AG20443 (cell line): ENCODE results near the gene SLC2A1.

Source experiments
- DNase-seq: peaks from one replicate; pipeline ENCODE4 v3.0.0; 2012; ENCODE audit warnings: low spot score, mixed read lengths

SLC2A1 gene

GRCh38 chr1:42942444-42942843 is 16.2 kb downstream of the SLC2A1 start:
- DNase-seq: no peak

DNA sequence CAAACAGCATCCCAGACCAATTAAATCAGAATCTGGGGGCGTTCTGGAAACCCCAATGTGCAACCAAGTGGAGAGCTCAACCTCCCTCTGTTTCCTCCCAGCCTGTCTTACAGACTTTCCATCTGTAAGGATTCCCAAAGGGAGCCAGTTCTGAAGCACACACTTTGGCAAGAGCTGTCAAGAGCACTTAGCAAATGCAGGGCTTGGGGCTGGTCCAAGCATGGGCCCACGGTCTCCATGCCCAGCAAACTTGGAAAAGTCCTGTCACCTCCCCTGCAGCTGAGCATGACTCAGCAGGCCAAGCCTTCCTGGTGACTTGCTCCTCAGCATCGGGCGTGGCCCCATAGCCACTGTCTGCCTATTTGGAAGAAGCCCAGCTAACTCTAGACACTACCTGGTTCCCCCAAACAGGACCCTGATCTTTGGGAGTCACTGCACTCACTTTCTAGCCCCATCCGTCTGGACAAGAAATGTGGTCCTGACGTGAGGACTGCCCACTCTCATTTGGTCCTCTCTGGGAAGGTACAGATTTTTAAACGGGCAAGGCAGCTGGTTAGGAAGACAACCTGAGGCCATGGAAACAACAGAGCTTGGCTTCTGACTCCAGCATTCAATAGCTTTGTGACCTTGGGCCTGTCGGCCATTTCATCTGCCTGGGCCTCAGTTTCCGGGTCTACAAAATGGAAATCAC is 16.9 kb downstream of the SLC2A1 start:
- peak; percentile 93 for DNase-seq

DNA sequence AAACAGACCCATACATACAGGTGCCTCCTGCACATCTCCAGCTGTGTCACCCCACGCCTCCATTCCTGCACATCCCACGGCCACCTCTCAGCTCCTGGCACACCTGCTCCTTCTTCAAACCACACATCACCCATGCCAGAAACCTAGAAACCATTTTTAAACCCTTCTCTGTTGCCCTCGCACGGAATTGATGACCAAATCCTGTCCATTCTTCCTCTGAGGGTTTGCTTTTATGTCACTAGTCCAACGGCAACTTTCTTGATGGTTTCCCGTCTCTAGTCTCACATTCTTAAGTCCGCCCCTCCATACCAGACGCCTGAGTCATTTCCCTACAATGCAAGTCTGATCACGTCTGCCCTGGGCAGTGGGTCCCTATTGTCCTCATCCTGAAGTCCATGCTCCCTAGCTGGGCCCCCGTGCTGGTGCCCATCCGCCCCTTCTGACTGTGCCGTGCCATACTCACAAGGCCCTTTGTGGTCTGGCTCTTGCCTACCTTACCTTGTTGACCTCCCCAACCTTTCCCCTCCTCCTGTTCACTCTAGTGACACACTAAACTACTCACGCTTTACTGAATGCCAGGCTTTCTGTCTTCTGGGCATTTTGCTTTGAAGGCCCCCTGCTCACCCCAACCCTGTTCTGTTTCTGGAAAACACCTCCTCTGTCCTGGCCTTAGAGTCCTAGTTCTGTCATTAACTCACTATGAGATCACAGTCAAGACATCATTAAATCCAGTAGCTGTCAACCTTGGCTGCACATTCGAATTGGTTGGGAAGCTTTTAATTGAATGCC is 17.6 kb downstream of the SLC2A1 start:
- peak; percentile 87 for DNase-seq

GRCh38 chr1:42938645-42939615 is 19.7 kb downstream of the SLC2A1 start:
- no peak for DNase-seq

- no peak for DNase-seq
These were observed 20.6 kb downstream of the SLC2A1 start for GRCh38 chr1:42937836-42938644.

- no peak for DNase-seq
These were observed 21.4 kb downstream of the SLC2A1 start for GRCh38 chr1:42937141-42937696.

DNA sequence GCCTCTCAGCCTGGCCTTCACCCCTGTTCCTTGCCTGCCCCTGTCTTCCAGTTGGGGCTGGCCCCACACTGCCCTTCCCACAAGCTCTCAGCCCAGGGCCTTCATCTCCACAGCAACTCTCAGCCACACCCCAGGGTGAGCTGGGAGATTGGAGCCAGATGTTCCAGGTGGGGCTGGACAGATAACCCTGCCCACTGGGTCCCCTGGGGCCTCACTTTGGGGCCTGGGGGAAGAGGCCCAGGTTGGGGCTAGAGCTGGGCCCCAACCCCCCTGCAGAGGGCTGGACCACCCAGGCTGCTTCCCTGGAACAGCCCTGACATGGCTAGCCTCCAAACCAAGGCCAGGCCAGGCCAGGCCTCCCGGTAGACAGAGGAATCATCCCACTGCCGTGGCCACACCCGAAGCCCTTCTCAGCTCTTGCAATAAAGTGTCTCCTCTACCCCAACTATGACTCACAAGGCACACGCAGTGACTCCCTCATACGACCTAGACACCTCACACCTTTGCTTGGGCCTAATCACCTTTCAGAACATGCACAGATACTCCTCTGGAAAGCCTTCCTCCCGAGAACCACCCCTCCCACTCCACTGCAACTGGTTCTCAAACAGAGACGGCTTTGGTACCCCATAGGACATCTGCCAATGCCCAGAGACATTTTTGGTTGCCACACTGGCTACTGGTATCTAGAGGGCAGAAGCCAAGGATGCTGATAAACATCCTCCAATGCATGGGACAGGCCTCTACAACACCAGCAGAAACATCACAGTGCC is 22.2 kb downstream of the SLC2A1 start:
- DNase-seq: peak; percentile 87

DNA sequence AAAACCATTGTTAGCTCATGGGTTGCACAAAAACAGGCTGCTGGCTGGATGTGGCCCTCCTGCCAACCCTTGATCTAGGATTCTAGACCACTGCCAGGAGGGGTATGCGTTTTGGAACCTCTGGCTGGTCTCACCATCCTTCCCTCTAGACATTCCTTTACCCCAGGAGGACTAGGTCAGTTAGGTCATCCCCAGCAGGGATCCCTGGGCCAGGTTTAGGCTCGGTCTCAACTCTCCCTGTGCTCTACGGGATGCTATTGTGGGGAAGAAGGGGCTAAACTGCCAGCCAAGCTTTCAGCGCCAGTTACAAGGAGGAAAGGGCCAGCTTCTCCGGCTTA is 22.7 kb downstream of the SLC2A1 start:
- no peak for DNase-seq

DNA sequence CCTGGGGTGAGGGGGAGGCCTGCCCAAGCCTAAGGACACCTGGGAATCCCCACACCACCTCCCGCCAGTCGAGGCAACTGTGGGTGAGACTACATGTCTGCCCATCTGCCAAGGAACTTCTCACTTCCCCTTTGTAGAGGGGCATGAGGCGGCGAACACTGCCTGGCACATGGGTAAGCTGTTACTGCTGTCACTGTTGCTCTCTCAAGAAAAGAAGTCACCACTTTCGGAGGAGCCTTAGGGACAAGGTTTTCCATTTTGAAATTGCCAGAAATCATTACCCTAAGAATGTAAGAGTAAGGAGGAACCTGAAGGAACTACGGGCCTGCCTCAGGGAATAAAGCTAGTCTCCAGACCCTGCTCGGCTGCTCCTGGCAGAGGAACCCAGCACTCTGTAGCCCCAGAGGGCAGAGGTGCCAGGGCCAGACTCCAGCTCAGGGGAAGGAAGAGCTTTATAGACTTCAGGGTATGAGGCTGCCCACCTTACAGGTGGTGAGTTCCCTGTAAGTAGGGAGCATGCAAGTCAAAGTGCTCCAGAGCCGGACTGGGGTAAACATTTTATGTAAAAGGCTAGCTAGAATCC is 23.3 kb downstream of the SLC2A1 start:
- no peak for DNase-seq

DNA sequence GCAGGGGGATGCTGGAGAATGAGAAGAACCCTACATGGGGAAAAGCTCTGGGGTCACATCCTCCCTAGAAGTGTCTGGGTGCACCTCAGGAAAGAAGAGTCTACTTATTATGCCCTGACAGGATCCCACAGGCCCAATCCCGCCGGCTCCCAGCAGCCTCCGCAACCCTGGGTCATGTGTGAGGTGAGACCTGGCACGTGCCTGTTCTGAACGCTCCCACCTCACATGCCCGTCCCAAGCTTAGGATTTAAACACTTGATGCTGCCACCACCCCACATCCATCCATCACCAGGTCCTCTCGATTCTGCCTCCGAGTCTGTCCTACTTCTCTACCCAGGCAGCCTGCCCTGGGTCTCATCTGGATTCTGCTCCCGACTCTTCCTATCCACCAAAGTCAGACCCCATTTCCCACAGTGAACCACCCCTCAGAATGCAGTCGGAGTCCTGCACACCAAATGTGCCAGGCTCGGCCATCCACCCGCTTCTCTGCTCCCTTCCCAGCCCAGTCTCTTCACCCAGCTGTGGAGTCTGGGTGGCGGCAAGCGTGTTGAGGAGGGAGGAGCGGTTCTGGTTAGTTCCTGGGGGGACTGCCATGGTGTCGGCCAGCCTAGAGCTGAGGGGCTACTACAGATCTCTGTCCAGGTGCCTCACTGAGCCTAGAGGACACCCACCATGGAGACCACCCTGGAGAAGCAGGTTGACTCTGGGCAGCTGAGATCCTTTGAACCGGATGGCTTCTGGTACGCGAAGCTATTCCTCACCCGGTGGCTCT is 23.9 kb downstream of the SLC2A1 start:
- DNase-seq: no peak

DNA sequence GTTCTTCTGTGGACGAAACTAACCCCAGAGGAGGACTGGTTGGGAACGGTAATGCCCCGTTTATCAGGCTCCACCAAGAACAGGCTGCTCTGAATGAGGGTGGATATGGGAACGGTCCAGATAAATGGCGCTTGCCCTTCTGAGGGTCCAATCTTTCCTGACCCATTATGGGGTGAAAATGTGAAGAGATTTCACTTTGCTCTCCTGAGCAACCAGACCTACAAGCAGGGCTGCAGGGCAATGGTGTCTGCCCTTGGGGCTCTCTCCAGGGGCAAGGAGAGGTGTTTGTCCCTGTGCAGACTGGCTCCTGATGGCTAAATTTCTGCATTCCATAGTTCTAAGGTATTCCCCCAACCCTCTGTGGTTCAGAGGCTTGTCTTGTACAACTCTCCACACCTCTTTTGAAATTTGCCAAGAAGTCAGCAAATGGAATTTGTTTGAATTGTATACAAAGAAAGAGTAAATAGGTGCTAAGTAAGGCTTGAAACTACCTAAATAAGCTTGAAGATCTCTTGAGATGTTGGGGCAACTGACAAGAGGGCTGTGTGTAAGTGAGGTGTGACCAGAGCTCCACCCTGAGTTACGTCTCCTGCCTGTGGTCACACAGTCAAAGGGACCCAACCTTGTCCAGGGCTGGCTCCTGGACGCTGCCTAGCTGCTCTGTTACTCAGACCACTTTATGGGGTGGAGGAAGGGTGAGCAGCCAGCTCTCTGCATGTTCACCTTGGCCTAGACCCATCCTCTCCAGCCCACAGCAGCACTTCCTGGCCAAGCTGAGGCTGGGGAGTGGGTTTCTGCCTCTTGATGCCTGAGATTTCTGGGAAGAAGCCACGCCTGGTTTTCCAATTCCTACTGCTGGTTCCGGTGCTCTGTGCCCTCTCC is 24.8 kb downstream of the SLC2A1 start:
- DNase-seq: no peak

DNA sequence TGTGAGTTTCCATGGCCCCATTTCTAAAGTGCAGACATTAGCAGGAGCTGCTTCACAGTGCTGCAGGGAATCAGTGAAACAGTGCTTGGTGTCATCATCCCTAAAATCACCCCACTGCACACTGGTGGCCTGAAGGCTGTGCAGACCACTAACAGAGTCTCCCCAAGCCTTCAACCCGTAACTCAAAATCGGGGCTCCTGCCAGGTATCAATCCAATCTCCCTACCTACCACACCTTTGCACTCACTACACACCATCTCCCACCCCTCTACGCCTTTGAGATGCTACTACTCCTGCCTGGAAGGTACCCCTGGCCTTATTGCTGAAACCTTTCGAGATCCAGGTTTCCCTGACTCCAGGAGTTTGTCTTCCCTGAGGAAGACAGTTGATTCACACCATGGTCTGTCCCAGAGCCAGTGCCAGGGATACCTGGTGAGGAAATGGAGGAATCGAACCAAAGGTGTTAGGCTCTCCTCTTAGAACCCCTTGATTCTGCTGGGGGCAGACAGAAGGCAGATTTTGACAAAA is 25.5 kb downstream of the SLC2A1 start:
- no peak for DNase-seq

- DNase-seq: no peak
These were observed 26.2 kb downstream of the SLC2A1 start for GRCh38 chr1:42932442-42932941.

DNA sequence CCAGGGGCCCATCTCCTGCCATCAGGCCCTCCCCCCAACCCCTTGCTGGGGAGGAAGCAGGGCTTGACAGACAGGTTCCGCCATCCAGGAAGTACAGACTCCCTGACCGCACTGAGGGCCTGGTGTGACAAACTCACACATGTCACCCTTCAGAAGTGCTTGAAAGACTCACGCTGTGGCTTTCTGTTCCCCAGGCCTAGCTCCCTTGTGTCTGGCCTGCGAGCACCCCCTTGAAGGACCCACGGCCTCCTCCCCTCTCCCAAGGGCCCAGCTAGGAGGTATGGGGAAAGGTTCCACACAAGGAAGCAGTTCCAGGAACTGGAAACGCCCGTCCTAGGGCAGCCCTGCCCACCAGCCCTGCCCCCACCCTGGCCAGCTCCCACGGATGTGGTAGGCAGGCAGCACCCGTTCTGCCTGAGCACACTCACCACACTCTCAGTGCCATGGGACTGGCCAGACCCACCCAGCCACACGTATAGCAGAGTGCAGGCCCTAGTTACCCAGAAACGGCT is 26.7 kb downstream of the SLC2A1 start:
- DNase-seq: no peak

GRCh38 chr1:42931108-42931539 is 27.5 kb downstream of the SLC2A1 start:
- peak; percentile 69 for DNase-seq

DNA sequence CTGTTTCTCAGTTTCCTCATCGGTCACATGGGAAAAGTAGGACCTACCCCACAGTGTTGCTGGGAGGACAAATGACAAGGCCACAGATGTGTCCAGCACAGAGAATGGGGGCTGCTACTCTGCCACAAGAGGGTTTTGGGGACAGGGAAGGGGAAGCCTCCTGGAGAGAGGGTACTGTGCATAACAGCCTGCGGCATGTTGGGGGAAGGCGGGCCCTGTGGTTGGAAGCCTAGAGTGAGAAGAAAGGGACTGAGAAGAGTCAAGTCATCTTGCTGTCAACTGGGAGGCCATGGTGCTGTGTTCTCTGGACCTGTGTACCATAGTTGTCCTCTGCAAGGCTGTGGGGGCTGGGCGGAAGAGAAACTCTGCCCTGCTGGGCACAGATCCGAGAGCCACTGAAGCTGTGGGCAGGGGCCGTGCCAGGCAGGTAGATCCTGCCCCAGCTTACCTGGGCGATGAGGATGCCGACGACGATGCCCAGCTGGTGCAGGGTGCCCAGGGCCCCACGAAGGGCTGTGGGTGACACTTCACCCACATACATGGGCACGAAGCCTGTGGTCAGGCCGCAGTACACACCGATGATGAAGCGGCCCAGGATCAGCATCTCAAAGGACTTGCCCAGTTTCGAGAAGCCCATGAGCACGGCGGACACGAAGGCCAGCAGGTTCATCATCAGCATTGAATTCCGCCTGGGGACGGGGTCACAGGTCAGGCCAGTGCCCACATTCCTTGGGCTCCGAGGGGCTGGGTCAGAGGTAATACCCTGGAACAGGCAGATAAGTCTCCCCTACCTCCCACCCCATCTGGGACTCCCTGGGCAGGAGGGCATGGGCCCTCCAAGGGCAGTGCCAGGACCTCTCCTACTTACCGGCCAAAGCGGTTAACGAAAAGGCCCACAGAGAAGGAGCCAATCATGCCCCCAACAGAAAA is 28.2 kb downstream of the SLC2A1 start:
- no peak for DNase-seq
